HFF-Myc (cell line): ENCODE measurements around the gene SPINT1.

ENCODE experiments used
- DNase-seq: peaks from one replicate; pipeline ENCODE4 v3.0.0-alpha.2; 2011; ENCODE audit warnings: low read depth; ENCODE audit errors: extremely low read depth
- H3K4me3 ChIP-seq: replicated peaks from 2 replicates; pipeline ENCODE4 v1.5.1; 2011; ENCODE audit warnings: low read depth, mild to moderate bottlenecking, control low read depth, low read length
- CTCF ChIP-seq: IDR thresholded peaks from 2 replicates; pipeline ENCODE4 v1.5.1; 2012; ENCODE audit warnings: mild to moderate bottlenecking, low read depth, low read length, control low read depth; ENCODE audit errors: missing control alignments

The SPINT1 gene

GRCh38 chr15:40843885-40844695 is at the start of gene SPINT1:
Gene SPINT1 (plus strand): TSS chr15:40844048. CDS start chr15:40844555, 507 bp downstream.
- DNase-seq = no peak
- peak within 1 kb of the TSS; percentile 32 for H3K4me3 ChIP-seq
- TF ChIP-seq CTCF = no peak

GRCh38 chr15:40796041-40796440 is 47.8 kb upstream of the SPINT1 start:
- DNase-seq = no peak
- no peak overlapping the region for H3K4me3 ChIP-seq
- TF ChIP-seq CTCF = no peak

- H3K4me3 ChIP-seq = no peak overlapping the region
- no peak for DNase-seq
- no peak for TF ChIP-seq CTCF
Measured at GRCh38 chr15:40796512-40796911, 47.3 kb upstream of the SPINT1 start.

- no peak overlapping the region for H3K4me3 ChIP-seq
- no peak for TF ChIP-seq CTCF
- no peak for DNase-seq
Measured at GRCh38 chr15:40799523-40799922, 44.3 kb upstream of the SPINT1 start.

- TF ChIP-seq CTCF = no peak
- no peak overlapping the region for H3K4me3 ChIP-seq
- DNase-seq = no peak
Measured at GRCh38 chr15:40803076-40803475, 40.8 kb upstream of the SPINT1 start.

GRCh38 chr15:40803688-40804087 is 40.2 kb upstream of the SPINT1 start:
- no peak for DNase-seq
- no peak for TF ChIP-seq CTCF
- no peak overlapping the region for H3K4me3 ChIP-seq

- TF ChIP-seq CTCF = no peak
- no peak for DNase-seq
- H3K4me3 ChIP-seq = peak overlapping the region; percentile 78
Measured at GRCh38 chr15:40806672-40807027, 37.2 kb upstream of the SPINT1 start.
